NCI-H524 (cell line): ENCODE data around the gene FLOT1.
"Not testable (repeated sequence)": the region's sequence is repeated elsewhere in the genome, so short reads cannot be mapped to it uniquely, and the experiment has no call there.

ENCODE experiments used
- DNase-seq, 2 experiments: peaks; one replicate each; lab custom pipeline; 2025; lab: John Stamatoyannopoulos, UW

The FLOT1 gene

GRCh38 chr6:30767158-30767943 is 24.9 kb upstream of the FLOT1 start:
- no peak for DNase-seq

GRCh38 chr6:30766461-30767157 is 24.1 kb upstream of the FLOT1 start:
- no peak for DNase-seq

- not testable (repeated sequence) for DNase-seq
Observed at GRCh38 chr6:30765495-30765894, 23.0 kb upstream of the FLOT1 start.

GRCh38 chr6:30764490-30765043 is 22.1 kb upstream of the FLOT1 start:
- not testable (repeated sequence) for DNase-seq

GRCh38 chr6:30763618-30764489 is 21.4 kb upstream of the FLOT1 start:
- peak; percentile 53 to 75 for DNase-seq

GRCh38 chr6:30763155-30763617 is 20.7 kb upstream of the FLOT1 start:
- DNase-seq: no peak

- DNase-seq: no peak
Observed at GRCh38 chr6:30761791-30762429, 19.4 kb upstream of the FLOT1 start.

- no peak for DNase-seq
Observed at GRCh38 chr6:30760549-30760948, 18.1 kb upstream of the FLOT1 start.

- no peak for DNase-seq
Observed at GRCh38 chr6:30759575-30760239, 17.2 kb upstream of the FLOT1 start.

- no peak for DNase-seq
Observed at GRCh38 chr6:30757261-30757904, 14.9 kb upstream of the FLOT1 start.

GRCh38 chr6:30756405-30757003 is 14.0 kb upstream of the FLOT1 start:
- not testable (repeated sequence) for DNase-seq

GRCh38 chr6:30754631-30755030 is 12.1 kb upstream of the FLOT1 start:
- no peak for DNase-seq

- DNase-seq: no peak
Observed at GRCh38 chr6:30752157-30752927, 9.9 kb upstream of the FLOT1 start.

GRCh38 chr6:30750379-30750668 is 7.8 kb upstream of the FLOT1 start:
- DNase-seq: no peak

- no peak for DNase-seq
Observed at GRCh38 chr6:30749554-30750378, 7.3 kb upstream of the FLOT1 start.

- no peak for DNase-seq
Observed at GRCh38 chr6:30748851-30749540, 6.5 kb upstream of the FLOT1 start.

- DNase-seq: no peak
Observed at GRCh38 chr6:30747902-30748769, 5.6 kb upstream of the FLOT1 start.
